B cell (primary cell): Measurements from ENCODE around the gene DLL1. TPM values are rescaled to one million over a fixed set of nuclear protein-coding genes. Genes with fewer than 3 reads are reported as not detected.

Experiments
- ATAC-seq: fragments of 200-7000 bp; cut with Tn5 transposase; one replicate; pipeline ENCODE4 v1.10.0; 2021; ENCODE audit warnings: low read depth, mild to moderate bottlenecking, moderate number of reproducible peaks, moderate library complexity
- CTCF ChIA-PET: fragments of 350-600 bp; sonication (Branson Sonifier 250); formaldehyde crosslinking; loops from one replicate; lab custom pipeline; 2021; ENCODE audit warnings: antibody characterized with exemption, inconsistent platforms; lab: Charles Lee
- POLR2A ChIA-PET: fragments of 350-600 bp; sonication (Branson Sonifier 250); formaldehyde crosslinking; loops from one replicate; lab custom pipeline; 2021; ENCODE audit warnings: antibody characterized with exemption; lab: Charles Lee
- DNase-seq: peaks from one replicate; pipeline ENCODE4 v3.0.0; 2013
- H2AFZ ChIP-seq: 2 replicates; pipeline ENCODE4 v1.6.1; 2012; ENCODE audit warnings: mild to moderate bottlenecking, low read depth, low read length; ENCODE audit not compliant: insufficient read depth, poor library complexity, severe bottlenecking
- H3K27ac ChIP-seq, 2 donors: 1 replicate in 1 of 2; 2 replicates in 1 of 2; pipeline ENCODE4 v1.5.1; 2012 to 2013; ENCODE audit warnings: low read length in 2 of 2, mild to moderate bottlenecking in 2 of 2, moderate library complexity in 1 of 2
- H3K27me3 ChIP-seq, 4 experiments: fragments of 200-600 bp in 1 of 4; sonication (generic) in 1 of 4; replicated peaks in 1 of 4; 1 replicate in 2 of 4; 2 replicates in 2 of 4; pipeline versions ENCODE4 v1.6.1 to v1.7.0; 2013 to 2016; ENCODE audit warnings: low read length in 3 of 4, mild to moderate bottlenecking in 2 of 4, mixed read lengths in 1 of 4, moderate library complexity in 1 of 4; ENCODE audit not compliant: insufficient read depth in 4 of 4, control insufficient read depth in 3 of 4; ENCODE audit errors: control extremely low read depth in 1 of 4
- H3K36me3 ChIP-seq, 2 experiments: replicated peaks in 1 of 2; 1 replicate in 1 of 2; 2 replicates in 1 of 2; pipeline versions ENCODE4 v1.6.1 to v1.7.1; 2013; ENCODE audit warnings: low read length in 1 of 2; ENCODE audit not compliant: insufficient read depth in 2 of 2, control insufficient read depth in 1 of 2; ENCODE audit errors: control extremely low read depth in 1 of 2, extremely low read depth in 1 of 2
- H3K4me1 ChIP-seq, 2 donors: fragments of 200-600 bp in 1 of 2; sonication (generic) in 1 of 2; 1 replicate in 1 of 2; 2 replicates in 1 of 2; pipeline versions ENCODE4 v1.5.1 to v1.6.1; 2013 to 2017; ENCODE audit warnings: low read length in 2 of 2; ENCODE audit not compliant: control insufficient read depth in 2 of 2, insufficient read depth in 2 of 2
- H3K4me2 ChIP-seq: replicated peaks from 2 replicates; pipeline ENCODE3; 2012; ENCODE audit warnings: mild to moderate bottlenecking, low read depth, low read length; ENCODE audit not compliant: poor library complexity, severe bottlenecking
- H3K4me3 ChIP-seq, 5 experiments: fragments of 200-600 bp in 1 of 5; sonication (generic) in 1 of 5; 1 replicate in 3 of 5; 2 replicates in 2 of 5; pipeline versions ENCODE4 v1.5.1 to v1.7.0; 2011 to 2016; ENCODE audit warnings: low read length in 4 of 5, mild to moderate bottlenecking in 4 of 5, low read depth in 2 of 5, control low read depth in 1 of 5, moderate library complexity in 1 of 5; ENCODE audit not compliant: insufficient read depth in 1 of 5; ENCODE audit errors: control extremely low read depth in 1 of 5, extremely low read depth in 1 of 5
- H3K79me2 ChIP-seq: fragments of 200-600 bp; sonication (generic); one replicate; pipeline ENCODE4 v1.6.0; 2016; ENCODE audit warnings: low read length; ENCODE audit not compliant: control insufficient read depth, insufficient read depth
- H3K9ac ChIP-seq: fragments of 200-600 bp; sonication (generic); 2 replicates; pipeline ENCODE4 v1.6.1; 2017; ENCODE audit warnings: mild to moderate bottlenecking, low read length, moderate library complexity
- H3K9me3 ChIP-seq, 3 donors: one replicate each; pipeline versions ENCODE4 v1.6.1 to v1.7.1; 2013; ENCODE audit warnings: low read length in 2 of 3; ENCODE audit not compliant: control insufficient read depth in 2 of 3, insufficient read depth in 1 of 3; ENCODE audit errors: control extremely low read depth in 1 of 3
- H4K20me1 ChIP-seq: 2 replicates; pipeline ENCODE4 v1.6.0; 2012; ENCODE audit warnings: mild to moderate bottlenecking, low read length; ENCODE audit not compliant: insufficient read depth, control insufficient read depth, poor library complexity, severe bottlenecking
- H3K27ac Mint-ChIP-seq: one replicate; pipeline ENCODE4 v1.8.0; 2021; ENCODE audit warnings: mixed read lengths
- H3K27me3 Mint-ChIP-seq: one replicate; pipeline ENCODE4 v1.8.0; 2021; ENCODE audit warnings: mixed read lengths
- H3K4me1 Mint-ChIP-seq: one replicate; pipeline ENCODE4 v1.8.0; 2021; ENCODE audit warnings: mixed read lengths
- H3K4me3 Mint-ChIP-seq: one replicate; pipeline ENCODE4 v1.8.0; 2021; ENCODE audit warnings: mixed read lengths
- H3K9me3 Mint-ChIP-seq: one replicate; pipeline ENCODE4 v1.8.0; 2022; ENCODE audit warnings: mixed read lengths; ENCODE audit not compliant: insufficient read depth
- EZH2 ChIP-seq: IDR thresholded peaks from 2 replicates; pipeline ENCODE4 v1.6.1; 2012; ENCODE audit warnings: borderline replicate concordance, low read depth, mild to moderate bottlenecking, moderate library complexity, low read length; ENCODE audit not compliant: insufficient read depth, poor library complexity, severe bottlenecking
- WGBS: methylation state at CpG from one replicate; pipeline ENCODE4 v1.1.5; 2013; ENCODE audit warnings: missing lambda C conversion rate; ENCODE audit not compliant: insufficient coverage; 5-methylcytosine and 5-hydroxymethylcytosine counted together
- intact Hi-C: fragments of 100-400 bp; cut with micrococcal nuclease; formaldehyde crosslinking; loops from one replicate; pipeline ENCODE4 v1.10.0; 2022
- polyA plus RNA-seq: library from polyadenylated mRNA; depleted of rRNA; stranded (reverse); fragments of >200 nt; gene quantifications from 2 replicates; pipeline ENCODE4 v1.2.3, GENCODE V29; 2012
- total RNA-seq, 2 donors: library from RNA; stranded (reverse); fragments of 120-200 nt in 1 of 2; gene quantifications; 1 replicate in 1 of 2; 2 replicates in 1 of 2; pipeline versions ENCODE4 v1.2.3 to v1.2.4, GENCODE V29; 2013 to 2022
- TF ChIP-seq, protein P1 (sequence below): fragments of 200-600 bp; IDR thresholded peaks from one replicate; pipeline ENCODE4 v1.8.0; 2022; ENCODE audit warnings: antibody characterized with exemption, mild to moderate bottlenecking

The DLL1 gene
- total and polyA plus RNA-seq, 2 donors (not counting 1 experiment from before 2014, with no cell fraction given), result 1.6 to 6.8 TPM

DNA sequence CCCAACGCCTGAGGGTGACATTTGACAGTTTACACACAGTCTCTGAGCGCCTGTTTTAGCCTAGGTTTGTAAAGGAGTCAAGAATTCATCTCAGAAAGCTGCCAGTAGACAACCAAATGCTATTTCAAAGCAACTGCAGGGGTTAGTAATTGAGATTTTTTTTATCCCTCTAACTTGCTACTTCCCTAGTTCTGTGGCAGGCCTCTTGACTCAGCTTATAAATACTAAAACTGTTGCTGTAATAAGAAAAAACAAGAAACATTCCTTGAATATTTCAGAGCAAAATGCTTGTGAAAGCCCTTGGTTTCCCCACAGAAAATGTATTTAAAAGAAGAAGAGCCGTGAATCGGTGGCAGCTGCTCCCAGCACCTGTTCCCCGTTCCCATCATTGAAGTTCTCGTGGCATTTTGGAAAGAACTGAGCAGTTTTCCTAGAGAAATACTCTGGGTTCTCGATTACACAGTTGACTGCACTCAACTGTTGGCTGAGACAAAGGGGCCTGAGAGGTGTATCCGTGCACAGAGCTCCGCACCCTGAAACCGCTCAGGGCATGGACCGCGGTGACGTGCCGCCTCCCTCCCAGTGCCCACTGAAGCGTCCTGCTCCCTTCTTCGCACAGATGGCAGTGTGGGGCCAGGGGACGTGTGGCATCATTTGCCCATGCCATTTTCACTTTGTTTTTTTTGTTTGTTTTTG lies 20.9 kb downstream of the DLL1 start:
- H3K4me3 ChIP-seq, result no peak overlapping the region
- DNase-seq (no peak), ATAC-seq (no peak)
- intact Hi-C loops, result no loop called here
- peaks cover 22% of the 10 kb centered on the region for H3K4me1 Mint-ChIP-seq
- peaks cover 0 to 18% (median 0%) of the 10 kb centered on the region in 3 donors for H3K9me3 ChIP-seq
- no peak overlapping the region for H3K4me3 Mint-ChIP-seq
- ChIA-PET POLR2A (interaction anchor here (0.6 kb wide), 1 partner anchor 1822 kb away, joined by 5 read pairs; no protein-coding TSS in a partner anchor), CTCF (interaction anchor here (0.7 kb wide), 1 partner anchor 283 kb away, joined by 4 read pairs; the partner anchor contains the start of gene PSMB1)
- no peaks in the 10 kb centered on the region for H3K27me3 ChIP-seq
- H4K20me1 ChIP-seq, result no peaks in the 10 kb centered on the region
- H3K27ac Mint-ChIP-seq, result no peak overlapping the region
- H2AFZ ChIP-seq, result no peak overlapping the region
- no peaks in the 10 kb centered on the region for H3K36me3 ChIP-seq
- H3K27ac ChIP-seq, result no peak overlapping the region
- no peaks in the 10 kb centered on the region for H3K79me2 ChIP-seq
- no peak overlapping the region for H3K9ac ChIP-seq
- peaks cover 7% of the 10 kb centered on the region for H3K27me3 Mint-ChIP-seq
- no peaks in the 10 kb centered on the region for H3K9me3 Mint-ChIP-seq
- TF ChIP-seq, protein P1, sequence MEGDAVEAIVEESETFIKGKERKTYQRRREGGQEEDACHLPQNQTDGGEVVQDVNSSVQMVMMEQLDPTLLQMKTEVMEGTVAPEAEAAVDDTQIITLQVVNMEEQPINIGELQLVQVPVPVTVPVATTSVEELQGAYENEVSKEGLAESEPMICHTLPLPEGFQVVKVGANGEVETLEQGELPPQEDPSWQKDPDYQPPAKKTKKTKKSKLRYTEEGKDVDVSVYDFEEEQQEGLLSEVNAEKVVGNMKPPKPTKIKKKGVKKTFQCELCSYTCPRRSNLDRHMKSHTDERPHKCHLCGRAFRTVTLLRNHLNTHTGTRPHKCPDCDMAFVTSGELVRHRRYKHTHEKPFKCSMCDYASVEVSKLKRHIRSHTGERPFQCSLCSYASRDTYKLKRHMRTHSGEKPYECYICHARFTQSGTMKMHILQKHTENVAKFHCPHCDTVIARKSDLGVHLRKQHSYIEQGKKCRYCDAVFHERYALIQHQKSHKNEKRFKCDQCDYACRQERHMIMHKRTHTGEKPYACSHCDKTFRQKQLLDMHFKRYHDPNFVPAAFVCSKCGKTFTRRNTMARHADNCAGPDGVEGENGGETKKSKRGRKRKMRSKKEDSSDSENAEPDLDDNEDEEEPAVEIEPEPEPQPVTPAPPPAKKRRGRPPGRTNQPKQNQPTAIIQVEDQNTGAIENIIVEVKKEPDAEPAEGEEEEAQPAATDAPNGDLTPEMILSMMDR, result no peak
- TF ChIP-seq EZH2, result no peak
- H3K4me2 ChIP-seq, result no peak overlapping the region
- H3K4me1 ChIP-seq, result peaks cover 12 to 20% of the 10 kb centered on the region in 2 donors
- 86% methylated on average over 16 of the region's 17 CpGs for WGBS

DNA sequence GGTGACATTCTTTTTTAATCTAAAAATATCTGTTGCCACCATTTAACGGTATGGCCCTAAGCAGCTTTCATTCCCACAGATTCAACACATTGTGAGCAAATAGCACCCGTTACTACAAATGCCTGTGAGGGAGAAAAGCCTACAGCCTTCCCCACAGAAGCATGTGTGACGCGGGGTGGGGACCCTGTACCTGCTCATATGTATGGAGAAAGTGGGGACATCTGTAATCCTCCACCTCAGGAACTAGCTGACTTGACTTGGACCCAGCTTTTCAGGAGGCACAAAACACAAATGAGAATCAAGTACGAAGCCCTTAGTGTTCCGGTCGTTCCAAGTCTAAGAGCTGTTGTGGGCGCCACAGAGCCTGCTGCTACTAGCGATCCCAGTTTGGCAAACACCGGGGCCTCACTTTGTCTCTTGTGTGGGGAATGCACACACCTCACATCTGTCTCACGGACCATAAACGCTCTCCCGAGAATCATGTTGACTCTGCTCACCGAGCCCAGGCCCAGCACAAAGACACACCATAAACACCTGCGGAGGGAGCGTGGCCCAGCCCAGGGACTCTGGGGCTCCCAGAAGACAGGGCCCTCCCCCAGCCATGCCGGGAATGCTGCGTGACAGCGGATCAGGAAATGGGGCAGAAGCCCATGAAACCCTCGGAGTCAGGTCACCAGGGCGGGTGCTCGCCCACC lies 21.6 kb downstream of the DLL1 start:
- ATAC-seq (no peak), DNase-seq (no peak)
- H3K4me1 Mint-ChIP-seq, result peaks cover 22% of the 10 kb centered on the region
- WGBS, result 84% methylated on average over 18 of the region's 22 CpGs
- H3K27me3 Mint-ChIP-seq, result peaks cover 11% of the 10 kb centered on the region
- no peak for TF ChIP-seq EZH2
- TF ChIP-seq, protein P1, result no peak
- Histone ChIP-seq H3K27ac (no peak overlapping the region), H3K4me3 (no peak overlapping the region), H3K36me3 (no peaks in the 10 kb centered on the region), H3K79me2 (no peaks in the 10 kb centered on the region), H3K9me3 (peaks cover 0 to 11% (median 0%) of the 10 kb centered on the region in 3 donors), H3K9ac (no peak overlapping the region), H3K4me1 (peaks cover 12 to 20% of the 10 kb centered on the region in 2 donors), H3K27me3 (no peaks in the 10 kb centered on the region), H3K4me2 (no peak overlapping the region), H2AFZ (no peak overlapping the region), H4K20me1 (no peaks in the 10 kb centered on the region)
- no peak overlapping the region for H3K27ac Mint-ChIP-seq
- H3K9me3 Mint-ChIP-seq, result no peaks in the 10 kb centered on the region
- ChIA-PET POLR2A (no interaction called here), CTCF (no interaction called here)
- intact Hi-C loops, result no loop called here
- no peak overlapping the region for H3K4me3 Mint-ChIP-seq
